Fibroblast of the conjunctiva (primary cell): ENCODE measurements around the gene ABHD1.
"Not testable (repeated sequence)": the region's sequence is repeated elsewhere in the genome, so short reads cannot be mapped to it uniquely, and the experiment has no call there.

Experiments used
- DNase-seq: peaks from one replicate; pipeline ENCODE4 v3.0.0-alpha.2; 2010; ENCODE audit warnings: low read depth

The ABHD1 gene

DNA sequence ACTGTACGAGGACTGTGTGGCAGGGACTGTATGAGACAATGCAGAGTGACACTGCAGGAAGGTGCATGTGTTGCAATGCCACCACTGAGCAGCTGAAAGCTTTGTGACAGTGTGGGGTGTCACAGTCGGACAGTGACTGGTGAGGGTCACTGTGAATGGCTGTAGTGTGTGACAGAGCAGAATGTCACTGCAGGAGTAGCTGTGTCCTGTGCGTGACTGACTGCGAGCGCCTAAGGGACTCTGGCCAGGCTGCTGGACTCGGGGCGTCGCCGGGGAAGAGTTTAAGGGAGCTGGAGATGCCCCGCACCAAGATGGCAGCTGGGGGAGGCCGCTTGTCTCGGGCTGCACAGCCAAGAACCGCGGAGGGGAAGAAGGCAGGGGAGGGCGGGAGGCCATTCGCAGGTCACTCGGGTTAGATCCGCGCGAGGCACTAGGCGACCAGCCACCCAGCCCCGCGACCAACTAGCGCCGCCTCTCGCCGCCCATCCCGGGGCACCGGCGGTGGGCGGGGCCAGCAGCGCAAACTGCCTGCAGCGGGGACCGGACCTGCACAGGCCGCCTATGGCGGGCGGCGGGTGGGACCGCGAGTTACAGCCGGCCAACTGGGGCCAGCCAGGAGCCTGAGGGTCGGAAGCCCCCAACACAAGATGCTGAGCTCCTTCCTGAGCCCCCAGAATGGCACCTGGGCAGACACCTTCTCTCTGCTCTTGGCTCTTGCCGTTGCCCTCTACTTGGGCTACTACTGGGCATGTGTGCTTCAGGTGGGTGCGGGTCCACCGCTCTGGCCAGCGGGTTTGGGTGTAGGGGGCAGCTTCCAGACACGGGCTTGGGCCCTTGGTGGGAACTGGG lies at the start of gene ABHD1:
Gene ABHD1 (plus strand): TSS at position 514 of the 849 bp plus-strand sequence. CDS start 134 bp downstream, at position 648.
- DNase-seq, result no peak

GRCh38 chr2:27074738-27075565 lies 48.7 kb upstream of the ABHD1 start:
- no peak for DNase-seq

DNA sequence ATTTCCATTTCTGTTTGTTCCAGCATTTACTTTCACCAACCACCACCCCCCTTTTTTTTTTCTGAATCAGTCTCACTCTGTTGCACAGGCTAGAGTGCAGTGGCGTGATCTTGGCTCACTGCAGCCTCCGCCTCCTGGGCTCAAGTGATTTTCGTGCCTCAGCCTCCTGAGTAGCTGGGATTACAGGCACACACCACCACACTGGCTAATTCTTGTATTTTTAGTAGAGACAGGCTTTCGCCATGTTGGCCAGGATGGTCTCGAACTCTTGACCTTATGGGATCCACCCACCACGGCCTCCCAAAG lies 48.1 kb upstream of the ABHD1 start:
- DNase-seq, result not testable (repeated sequence)

DNA sequence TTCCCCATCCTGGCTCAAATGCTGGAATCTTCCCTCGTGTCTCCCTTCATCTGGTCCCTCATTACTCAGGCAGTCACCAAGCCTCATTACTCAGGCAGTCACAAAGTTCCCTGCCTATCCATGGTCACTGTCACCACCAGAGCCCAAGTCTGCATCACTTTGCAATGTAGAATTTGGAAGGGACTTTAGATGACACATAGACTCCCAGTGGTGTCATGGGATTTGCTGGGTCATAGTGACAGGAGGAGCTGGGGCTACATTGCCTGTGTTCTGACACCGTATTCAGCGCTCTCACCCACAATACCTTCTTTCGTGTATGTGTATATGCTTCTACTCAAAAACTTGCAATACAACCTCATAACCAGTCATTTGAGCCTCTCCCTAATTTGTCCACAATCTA lies 47.3 kb upstream of the ABHD1 start:
- DNase-seq, result no peak

- DNase-seq, result no peak
These were observed 46.4 kb upstream of the ABHD1 start for GRCh38 chr2:27077231-27077630.

GRCh38 chr2:27078267-27079194 lies 45.1 kb upstream of the ABHD1 start, which contains the start of gene EMILIN1:
Gene EMILIN1, plus strand, starts transcription at chr2:27078615. Its CDS starts 451 bp downstream, at chr2:27079066.
- peak; percentile 93 for DNase-seq

GRCh38 chr2:27079233-27080139 lies 44.1 kb upstream of the ABHD1 start:
- no peak for DNase-seq

- no peak for DNase-seq
These were observed 43.5 kb upstream of the ABHD1 start for GRCh38 chr2:27080140-27080469.

DNA sequence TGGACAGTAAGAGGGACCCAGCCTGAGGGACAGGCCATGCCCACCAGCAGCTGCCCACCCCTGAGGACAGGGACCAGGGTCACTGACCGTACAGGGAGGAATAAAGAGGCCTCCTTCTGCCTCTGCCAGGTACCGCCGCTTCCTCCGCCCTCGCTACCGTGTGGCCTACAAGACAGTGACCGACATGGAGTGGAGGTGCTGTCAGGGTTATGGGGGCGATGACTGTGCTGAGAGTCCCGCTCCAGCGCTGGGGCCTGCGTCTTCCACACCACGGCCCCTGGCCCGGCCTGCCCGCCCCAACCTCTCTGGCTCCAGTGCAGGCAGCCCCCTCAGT lies 43.0 kb upstream of the ABHD1 start:
- no peak for DNase-seq

DNA sequence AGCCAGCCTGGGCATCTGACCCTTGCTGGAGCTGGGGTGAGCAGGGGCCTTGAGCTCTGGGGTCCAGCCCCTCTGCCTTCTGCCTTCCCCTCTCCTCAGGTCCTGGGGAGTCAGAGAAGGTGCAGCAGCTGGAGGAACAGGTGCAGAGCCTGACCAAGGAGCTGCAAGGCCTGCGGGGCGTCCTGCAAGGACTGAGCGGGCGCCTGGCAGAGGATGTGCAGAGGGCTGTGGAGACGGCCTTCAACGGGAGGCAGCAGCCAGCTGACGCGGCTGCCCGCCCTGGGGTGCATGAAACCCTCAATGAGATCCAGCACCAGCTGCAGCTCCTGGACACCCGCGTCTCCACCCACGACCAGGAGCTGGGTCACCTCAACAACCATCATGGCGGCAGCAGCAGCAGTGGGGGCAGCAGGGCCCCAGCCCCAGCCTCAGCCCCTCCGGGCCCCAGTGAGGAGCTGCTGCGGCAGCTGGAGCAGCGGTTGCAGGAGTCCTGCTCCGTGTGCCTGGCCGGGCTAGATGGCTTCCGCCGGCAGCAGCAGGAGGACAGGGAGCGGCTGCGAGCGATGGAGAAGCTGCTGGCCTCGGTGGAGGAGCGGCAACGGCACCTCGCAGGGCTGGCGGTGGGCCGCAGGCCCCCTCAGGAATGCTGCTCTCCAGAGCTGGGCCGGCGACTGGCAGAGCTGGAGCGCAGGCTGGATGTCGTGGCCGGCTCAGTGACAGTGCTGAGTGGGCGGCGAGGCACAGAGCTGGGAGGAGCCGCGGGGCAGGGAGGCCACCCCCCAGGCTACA lies 41.4 kb upstream of the ABHD1 start:
- no peak for DNase-seq

DNA sequence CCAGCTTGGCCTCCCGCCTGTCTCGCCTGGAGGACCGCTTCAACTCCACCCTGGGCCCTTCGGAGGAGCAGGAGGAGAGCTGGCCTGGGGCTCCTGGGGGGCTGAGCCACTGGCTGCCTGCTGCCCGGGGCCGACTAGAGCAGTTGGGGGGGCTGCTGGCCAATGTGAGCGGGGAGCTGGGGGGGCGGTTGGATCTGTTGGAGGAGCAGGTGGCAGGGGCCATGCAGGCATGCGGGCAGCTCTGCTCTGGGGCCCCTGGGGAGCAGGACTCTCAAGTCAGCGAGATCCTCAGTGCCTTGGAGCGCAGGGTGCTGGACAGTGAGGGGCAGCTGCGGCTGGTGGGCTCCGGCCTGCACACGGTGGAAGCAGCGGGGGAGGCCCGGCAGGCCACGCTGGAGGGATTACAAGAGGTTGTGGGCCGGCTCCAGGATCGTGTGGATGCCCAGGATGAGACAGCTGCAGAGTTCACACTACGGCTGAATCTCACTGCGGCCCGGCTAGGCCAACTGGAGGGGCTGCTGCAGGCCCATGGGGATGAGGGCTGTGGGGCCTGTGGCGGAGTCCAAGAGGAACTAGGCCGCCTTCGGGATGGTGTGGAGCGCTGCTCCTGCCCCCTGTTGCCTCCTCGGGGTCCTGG lies 40.7 kb upstream of the ABHD1 start:
- DNase-seq, result no peak

DNA sequence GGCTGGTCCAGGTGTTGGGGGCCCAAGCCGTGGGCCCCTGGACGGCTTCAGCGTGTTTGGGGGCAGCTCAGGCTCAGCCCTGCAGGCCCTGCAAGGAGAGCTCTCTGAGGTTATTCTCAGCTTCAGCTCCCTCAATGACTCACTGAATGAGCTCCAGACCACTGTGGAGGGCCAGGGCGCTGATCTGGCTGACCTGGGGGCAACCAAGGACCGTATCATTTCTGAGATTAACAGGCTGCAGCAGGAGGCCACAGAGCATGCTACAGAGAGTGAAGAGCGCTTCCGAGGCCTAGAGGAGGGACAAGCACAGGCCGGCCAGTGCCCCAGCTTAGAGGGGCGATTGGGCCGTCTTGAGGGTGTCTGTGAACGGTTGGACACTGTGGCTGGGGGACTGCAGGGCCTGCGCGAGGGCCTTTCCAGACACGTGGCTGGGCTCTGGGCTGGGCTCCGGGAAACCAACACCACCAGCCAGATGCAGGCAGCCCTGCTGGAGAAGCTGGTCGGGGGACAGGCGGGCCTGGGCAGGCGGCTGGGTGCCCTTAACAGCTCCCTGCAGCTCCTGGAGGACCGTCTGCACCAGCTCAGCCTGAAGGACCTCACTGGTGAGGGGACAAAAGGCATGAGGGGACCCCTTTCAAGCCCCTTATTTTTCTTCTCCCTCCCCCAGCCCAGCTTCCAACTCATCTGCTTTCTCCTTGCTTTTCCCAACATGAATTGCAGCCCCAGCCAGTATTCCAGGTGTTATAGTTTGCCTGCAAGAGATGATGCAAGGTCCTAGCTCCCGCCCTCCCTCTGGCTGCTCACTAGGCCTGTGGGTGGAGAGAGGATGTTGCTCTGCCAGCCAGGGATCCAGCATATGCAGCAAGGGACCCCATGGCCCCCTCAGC lies 40.0 kb upstream of the ABHD1 start:
- DNase-seq, result no peak

DNA sequence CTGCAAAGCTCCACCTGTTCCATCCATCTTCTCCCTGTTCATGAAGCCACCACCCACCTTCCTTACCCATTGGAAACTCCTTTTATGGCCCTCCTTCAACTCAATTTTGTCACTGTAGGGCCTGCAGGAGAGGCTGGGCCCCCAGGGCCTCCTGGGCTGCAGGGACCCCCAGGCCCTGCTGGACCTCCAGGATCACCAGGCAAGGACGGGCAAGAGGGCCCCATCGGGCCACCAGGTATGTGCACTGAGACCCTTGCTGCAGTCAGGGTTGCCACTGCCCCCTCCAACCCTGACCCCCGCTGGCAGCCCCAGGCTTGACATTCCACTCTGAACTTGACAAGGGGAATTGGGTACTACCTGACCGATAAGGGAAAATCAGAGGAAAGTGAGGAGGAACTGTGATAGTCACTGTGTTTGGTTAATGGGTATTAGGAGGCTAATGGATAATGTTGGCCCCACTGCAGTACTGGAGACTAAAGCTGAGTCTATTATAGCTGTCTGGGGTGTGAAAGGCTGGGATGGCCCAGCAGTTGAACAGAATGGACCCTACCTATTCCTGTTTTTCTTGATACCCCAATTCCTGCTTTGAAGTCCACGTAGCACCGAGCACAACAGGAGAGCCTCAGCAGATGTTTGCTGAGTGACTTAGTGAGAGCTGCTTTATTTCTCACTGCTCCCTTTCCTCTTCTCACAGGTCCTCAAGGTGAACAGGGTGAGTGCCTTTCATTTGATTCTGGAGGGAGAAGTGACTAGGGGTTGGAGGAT lies 39.1 kb upstream of the ABHD1 start:
- DNase-seq, result no peak

DNA sequence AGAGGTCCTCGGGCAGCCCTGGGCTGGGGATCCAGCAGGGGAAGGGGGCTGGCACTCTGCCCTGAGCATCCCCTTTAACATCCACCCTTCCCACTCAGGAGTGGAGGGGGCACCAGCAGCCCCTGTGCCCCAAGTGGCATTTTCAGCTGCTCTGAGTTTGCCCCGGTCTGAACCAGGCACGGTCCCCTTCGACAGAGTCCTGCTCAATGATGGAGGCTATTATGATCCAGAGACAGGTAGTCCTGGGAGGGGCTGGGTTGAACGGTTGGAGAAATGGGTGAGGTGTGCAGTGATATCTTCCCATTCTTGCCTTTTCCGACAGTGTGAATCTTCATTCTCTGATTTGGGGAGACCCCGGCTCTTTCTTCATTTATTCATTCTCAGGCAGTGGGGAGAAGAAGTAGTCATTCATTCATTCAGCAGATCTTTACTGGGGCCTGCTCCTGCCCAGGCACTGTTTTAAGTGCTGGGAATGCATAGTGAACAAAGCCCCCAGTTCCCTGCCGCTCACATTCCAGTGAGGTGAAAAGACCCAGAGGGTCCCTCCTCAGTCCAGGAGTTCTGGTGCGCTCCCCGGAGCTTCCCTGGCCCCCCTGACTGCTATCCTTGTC lies 38.4 kb upstream of the ABHD1 start:
- DNase-seq, result no peak

- peak; percentile 55 for DNase-seq
These were observed 37.9 kb upstream of the ABHD1 start for GRCh38 chr2:27085673-27086089.

- peak; percentile 83 for DNase-seq
These were observed 37.4 kb upstream of the ABHD1 start for GRCh38 chr2:27086090-27086723.
